A673 (cell line): ENCODE measurements around the gene TRIM46.

Experiments used
- CTCF ChIP-seq: fragments of 300-800, 200-600 bp; sonication (generic); conservative IDR thresholded peaks from 2 replicates; pipeline ENCODE4 v1.5.1; 2017; ENCODE audit warnings: low read depth, mild to moderate bottlenecking, antibody characterized with exemption, low read length, moderate library complexity, mixed read lengths
- EZH2 ChIP-seq: fragments of 200-600 bp; sonication (generic); IDR thresholded peaks from 2 replicates; pipeline ENCODE4 v1.6.1; 2017; ENCODE audit warnings: borderline replicate concordance, low read depth, mild to moderate bottlenecking, mixed read lengths, antibody characterized with exemption, low read length; ENCODE audit not compliant: poor library complexity, severe bottlenecking

DNA sequence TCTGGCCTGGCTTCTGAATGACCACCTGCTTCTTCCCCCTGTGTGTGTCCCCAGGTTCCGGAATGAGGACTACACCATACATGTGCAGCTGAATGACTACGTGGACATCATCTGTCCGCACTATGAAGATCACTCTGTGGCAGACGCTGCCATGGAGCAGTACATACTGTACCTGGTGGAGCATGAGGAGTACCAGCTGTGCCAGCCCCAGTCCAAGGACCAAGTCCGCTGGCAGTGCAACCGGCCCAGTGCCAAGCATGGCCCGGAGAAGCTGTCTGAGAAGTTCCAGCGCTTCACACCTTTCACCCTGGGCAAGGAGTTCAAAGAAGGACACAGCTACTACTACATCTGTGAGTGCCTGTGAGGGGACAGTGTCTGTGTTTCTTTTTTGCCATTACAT, 42.4 kb upstream of the TRIM46 start:
- TF ChIP-seq CTCF, result no peak
- no peak for TF ChIP-seq EZH2
